Measurements from ENCODE around the gene GRAMD4.
"Not testable (repeated sequence)": the region's sequence is repeated elsewhere in the genome, so short reads cannot be mapped to it uniquely, and the experiment has no call there.

The GRAMD4 gene

DNA sequence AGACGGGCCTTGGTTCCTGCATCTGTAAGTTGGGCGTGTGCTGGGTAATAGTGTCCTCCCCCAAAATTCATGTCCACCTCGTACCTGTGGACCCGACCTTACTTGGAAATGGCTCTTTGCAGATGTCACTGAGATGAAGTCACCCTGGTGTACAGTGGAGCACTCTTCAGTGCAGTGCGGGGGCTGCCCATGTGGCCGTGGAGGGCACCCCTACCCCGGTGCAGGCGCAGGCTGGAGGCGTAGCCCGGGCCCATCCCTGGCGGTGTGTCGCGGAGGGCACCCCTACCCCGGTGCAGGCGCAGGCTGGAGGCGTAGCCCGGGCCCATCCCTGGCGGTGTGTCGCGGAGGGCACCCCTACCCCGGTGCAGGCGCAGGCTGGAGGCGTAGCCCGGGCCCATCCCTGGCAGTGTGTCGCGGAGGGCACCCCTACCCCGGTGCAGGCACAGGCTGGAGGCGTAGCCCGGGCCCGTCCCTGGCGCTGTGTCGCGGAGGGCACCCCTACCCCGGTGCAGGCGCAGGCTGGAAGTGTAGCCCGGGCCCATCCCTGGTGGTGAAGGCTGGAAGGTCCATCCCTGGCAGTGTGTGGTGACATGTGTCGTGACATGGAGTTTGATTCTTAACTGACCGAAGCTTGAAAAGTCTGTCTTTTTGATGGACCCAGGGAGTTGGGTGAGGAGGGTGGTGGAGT lies 1.2 kb downstream of the GRAMD4 start:
- not testable (repeated sequence) for DNase-seq

DNA sequence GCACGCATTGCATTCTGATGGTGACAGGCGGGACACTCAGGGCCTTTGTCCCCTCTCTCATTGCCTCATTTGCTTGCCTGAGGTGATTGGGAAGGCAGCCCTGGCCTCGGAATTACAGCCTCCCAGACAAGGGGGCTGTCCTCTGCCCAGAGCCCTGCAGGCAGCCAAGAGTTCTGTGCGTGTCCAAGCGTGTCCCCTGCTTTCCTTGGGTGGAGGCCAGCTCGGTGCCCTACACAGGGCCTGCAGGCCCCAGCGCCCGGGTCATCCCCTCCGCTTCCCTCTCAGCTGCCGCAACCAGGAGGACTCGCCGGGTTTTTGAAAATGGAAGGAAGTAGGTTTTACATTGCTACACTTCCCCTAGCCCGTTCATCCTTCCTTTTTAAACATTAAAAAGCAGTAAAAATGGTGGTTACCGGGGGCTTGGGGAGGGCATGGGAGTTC lies 1.9 kb downstream of the GRAMD4 start:
- DNase-seq: no peak

DNA sequence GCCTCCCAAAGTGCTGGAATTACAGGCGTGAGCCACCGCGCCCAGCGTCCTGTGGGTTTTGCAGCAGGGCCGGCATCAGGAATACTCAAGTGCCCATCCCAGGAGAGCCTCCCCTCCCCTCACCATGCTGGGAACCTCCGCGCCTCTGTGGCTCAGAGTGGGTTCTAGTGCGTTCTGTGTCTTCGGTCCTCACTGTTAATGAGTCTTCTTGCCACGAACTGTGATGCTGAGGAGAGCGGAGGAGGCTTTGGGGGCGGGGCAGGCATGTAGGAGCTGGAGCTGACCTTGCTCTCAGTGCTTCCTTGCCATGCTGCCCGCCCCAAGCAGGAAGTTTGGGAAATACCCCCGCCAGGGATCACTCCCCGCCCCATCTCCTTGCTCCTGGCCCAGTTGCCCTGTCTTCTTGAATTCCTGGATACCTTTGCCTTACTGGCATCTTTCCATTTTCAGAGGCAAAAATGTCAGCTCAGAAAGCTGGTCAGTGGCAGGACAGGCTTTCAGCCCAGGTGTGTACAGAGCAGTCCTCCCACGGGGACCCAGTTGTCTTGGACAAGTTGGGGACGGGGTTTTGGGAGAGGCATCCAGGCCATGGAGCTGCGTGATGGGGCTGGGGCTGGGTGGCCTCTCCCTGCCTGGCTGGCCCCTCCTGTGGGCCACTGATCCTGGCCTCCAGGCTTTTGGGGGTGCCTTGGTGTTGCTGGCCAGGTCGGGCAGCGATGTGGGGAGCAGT lies 5.1 kb downstream of the GRAMD4 start:
- DNase-seq: no peak

DNA sequence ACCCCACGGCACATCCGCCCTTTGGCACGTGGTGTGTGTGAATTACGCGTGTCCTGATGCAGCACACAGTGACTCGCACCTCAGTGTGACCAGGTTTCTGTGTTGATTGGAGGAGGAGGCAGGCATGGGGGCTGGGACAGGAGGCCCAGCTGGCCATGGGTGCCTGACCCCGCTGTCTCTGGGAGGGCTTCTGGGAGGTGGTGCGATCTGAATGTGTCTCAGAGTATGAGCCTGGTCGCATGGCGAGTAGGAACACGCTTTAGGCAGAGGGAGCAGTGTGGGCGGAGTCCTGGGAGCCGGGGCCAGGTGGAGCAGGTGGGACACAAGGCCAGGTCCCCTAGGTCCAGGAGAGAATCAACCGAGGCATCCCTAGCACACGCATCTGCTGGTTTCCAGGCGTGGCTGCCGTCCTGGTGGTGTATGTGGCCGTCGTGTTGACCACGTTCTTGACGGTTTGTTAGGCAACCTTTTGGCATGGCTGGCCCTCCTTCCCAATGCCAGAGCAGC lies 5.7 kb downstream of the GRAMD4 start:
- DNase-seq: no peak

DNA sequence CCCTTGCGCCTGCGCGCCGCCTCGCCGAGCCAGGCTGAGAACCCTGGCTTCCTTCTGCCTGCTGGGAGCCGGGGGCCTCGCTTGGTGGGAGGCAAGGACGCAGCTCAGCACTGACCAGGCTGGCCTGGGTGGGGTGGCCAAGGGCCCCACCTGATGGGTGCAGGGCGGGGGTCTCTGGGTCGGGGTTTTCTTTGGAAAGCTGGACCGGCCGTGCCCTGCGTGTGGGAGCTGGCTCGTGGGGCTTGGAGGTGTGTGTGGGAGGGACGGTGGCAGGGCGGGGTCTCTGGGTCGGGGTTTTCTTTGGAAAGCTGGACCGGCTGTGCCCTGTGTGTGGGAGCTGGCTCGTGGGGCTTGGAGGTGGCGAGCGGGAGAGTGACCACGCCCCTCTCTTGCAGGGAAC lies 6.2 kb downstream of the GRAMD4 start:
- DNase-seq: no peak

DNA sequence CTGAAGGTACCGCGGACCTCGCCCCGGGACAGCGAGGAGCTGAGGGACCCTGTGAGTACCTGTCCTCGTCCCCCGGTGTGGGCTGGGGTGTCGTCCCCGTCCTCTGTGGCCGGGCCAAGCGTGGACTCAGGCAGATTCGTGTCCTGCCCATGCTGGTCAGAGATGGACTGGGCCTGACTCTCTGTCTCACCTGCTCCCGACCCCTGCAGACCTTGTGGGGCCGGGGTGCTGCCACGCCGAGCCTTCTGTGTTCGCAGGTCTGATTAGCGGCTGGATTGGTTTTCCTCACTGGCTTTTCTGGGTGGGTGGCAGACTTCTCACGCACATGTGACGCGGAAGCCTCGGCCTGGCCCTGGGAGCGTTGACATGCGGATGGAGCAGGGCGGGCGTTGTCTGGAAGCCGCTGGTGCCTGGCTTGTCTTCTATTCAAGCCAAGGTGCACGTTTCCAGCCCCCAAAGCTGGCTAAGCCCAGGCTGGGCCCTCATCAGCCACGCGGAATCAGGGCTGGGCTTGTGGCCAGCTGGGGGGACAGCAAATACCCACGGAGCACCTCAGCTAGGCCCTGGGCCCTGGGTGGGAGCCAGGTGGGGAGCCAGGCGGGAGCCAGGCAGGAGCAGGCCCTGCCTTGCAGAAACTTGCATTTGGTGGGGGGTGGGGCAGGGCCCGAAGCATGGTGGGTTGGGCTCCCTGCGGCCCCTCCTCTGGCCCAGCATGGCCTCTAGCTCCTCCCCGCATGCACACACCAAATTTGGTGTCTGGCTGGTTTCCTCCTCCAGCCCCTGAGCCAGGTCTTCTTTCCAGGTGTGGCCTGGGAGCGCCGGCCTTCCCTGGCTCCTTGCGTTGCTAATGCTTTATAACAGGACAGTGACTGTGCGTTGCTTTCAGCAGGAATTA lies 7.0 kb downstream of the GRAMD4 start:
- no peak for DNase-seq

DNA sequence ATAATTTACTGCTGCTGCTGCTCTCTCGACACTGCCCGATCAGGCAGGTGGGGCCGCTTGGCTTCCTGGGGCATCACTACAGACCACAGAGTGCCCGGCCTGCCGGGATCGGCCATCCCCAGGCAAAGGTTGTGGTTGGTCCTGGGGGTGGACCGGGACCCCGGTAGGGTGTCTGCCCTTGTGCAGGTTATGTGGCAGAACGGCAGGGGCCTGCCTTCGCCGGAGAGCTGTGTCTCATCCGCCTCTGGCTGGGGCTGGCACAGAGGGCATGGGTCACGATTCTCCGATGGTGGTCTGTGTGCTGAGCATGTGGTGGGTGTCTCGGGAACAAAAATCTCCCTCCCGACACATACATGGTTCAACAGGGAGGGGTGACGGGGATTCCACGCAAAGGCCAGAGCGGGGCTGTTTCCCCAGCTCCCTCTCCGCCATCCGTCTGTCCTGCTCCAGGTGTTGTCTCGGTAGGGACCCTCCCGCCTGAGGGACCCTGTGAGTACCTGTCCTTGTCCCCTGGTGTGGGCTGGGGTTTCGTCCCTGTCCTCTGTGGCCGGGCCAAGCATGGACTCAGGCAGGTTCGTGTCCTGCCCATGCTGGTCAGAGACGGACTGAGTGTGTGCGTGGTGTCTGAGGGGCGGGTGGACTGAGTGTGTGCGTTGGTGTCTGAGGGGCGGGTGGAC lies 7.8 kb downstream of the GRAMD4 start:
- no peak for DNase-seq

DNA sequence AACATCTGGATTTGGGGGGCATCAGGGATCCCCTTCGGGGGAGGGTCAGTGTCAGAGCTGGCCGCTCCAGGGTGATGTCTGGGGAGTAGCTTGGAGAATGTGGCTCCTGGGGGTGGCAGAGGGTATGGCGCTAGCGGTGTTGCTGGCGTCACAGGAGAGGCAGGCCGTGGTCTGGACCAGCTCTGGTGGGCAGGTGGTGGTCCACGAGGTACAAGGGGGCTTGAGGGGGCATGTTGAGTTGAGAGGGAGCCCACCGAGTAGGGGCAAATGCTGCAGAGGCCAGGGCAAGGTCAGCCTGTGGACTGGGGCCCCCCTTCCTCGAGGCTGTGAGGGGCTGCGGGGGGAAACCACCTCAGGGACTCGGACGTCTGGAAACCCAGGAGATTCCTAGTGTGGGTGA lies 8.6 kb downstream of the GRAMD4 start:
- DNase-seq: no peak

DNA sequence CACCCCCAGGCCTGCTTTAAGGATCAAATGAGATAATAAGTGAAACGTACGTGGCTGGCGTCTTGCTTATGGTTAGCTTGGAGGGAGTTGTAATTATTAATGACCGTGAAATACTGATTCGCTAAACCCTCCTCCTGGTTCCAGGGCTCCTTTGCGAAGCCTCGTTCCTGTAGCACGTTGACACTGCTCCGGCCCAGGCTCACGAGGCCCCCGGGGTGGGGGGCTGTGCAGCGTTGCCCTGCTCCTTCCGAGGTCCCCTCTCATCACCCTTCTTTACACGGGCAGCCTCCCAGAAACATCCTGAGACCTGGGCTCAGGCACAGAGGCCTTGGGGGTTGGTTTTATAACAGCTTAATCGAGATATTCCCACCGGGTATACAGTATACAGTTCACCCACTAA lies 9.1 kb downstream of the GRAMD4 start:
- no peak for DNase-seq

DNA sequence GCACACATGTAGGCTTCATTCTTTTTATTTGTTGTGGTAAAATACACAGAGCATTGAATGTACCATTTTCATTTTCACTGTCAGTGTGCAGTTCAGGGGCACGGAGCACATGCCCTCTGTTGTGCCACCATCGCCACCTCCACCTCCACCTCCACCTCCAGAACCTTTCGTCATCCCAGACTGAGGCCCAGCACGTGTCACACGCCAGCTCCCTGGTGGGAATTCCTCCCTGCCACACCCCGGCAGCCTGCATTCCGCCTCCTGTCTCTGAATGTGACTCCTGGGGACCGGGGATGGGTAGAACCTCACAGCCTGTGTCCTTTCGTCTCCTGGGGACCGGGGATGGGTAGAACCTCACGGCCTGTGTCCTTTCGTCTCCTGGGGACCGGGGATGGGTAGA lies 10.9 kb downstream of the GRAMD4 start:
- DNase-seq: no peak

DNA sequence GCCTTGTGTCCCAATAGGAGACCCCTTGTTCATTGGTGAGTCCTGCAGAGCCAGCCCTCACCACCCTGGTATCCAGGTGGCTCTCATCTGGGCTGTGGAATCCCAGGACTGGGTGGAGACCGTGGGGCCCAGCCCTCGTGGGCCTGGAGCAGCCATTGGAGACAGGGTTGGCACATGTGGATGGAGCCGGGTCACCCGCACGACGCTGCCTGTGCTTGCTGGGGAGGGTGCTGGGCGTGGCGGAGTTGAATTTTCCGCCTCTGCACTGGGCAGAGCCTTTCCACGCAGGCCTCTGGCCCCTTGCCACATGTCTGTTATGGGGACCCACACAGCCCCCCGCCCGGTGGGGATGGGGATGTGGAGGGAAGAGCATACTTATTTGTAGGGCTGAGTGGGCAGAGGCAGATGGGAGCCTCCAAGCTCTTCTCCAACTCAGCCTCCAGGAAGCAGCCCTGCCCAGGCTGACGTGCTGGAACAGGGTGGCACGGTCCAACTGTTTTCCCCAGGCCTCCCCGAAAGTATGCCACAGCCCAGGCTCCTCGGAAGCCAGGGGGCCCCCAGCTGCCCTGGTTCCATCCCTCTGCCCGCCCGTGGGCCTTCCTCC lies 12.6 kb downstream of the GRAMD4 start:
- DNase-seq: no peak

DNA sequence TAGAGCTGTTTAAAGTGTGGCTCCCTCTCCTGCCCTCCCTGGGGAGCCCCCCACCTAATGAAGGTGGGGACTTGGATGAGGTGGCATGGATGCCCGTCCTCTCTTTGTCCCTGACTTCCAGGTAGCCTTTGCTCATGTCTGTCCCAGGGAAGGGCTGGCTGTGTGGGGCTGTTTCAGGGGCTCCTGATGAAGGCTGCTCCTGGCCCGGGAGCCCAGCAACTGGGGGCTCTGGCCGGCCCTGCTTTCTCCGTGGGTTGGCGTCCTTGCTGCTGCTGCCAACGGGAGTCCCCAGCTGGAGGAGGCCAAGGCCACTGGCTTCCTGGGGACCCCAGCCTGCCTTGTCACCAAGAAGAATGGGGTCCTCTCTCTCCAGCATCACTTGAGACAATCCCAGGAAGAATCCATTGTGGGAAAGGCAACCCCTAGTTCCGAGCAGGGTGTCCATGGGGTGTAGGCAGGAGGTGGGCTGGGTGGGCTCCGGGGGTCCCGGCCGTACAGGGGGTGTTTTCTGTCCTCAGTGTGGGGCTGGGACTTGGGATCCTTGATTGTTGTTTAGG lies 13.2 kb downstream of the GRAMD4 start:
- DNase-seq: no peak

DNA sequence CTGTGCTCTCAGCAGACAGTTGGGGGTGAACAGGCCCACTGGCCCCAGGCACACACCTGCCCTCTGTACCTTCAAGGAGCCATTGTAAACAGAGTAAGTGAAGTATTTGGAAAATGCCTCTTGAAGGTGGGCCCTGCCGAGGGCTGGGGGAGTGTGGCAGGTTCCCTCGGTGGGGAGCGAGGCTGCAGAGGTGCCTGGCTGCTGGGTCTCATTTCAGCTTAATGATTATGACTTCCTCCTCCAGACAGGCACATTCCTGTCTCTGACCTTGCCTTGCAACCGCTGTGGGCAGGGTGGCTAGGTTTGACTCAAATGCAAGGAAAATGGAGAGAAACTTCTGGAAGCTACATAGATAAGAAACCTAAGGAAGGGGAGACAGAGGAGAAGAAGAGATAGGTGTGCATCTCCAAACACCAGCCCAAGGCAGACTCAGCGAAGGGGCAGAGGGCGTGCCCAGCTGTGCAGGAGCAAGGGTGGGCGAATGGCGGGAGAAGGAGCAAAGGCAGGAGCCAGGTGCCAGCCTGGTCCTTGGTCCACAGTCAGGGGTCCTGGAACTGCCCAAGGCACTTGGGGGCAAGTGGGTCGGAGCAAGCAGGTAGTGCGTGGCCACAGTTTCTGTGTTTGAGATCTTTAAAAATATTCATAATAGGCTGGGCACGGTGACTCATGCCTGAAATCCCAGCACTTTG lies 14.0 kb downstream of the GRAMD4 start:
- no peak for DNase-seq

DNA sequence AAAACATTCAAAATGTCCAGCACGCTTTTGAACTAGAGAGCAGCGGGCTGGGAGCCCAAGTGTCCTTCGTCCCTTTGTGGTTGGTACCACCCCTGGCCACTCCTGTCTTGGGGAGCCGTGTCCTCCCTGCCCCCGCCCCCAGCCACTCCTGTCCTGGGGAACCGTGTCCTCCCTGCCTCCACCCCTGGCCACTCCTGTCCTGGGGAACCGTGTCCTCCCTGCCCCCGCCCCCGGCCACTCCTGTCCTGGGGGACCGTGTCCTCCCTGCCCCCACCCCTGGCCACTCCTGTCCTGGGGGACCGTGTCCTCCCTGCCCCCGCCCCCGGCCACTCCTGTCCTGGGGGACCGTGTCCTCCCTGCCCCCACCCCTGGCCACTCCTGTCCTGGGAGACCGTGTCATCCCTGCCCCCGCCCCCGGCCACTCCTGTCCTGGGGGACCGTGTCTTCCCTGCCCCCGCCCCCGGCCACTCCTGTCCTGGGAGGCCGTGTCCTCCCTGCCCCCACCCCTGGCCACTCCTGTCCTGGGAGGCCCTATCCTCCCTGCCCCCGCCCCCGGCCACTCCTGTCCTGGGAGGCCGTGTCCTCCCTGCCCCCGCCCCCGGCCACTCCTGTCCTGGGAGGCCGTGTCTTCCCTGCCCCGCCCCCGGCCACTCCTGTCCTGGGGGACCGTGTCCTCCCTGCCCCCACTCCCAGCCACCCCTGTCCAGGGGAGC lies 14.9 kb downstream of the GRAMD4 start:
- DNase-seq: not testable (repeated sequence)

DNA sequence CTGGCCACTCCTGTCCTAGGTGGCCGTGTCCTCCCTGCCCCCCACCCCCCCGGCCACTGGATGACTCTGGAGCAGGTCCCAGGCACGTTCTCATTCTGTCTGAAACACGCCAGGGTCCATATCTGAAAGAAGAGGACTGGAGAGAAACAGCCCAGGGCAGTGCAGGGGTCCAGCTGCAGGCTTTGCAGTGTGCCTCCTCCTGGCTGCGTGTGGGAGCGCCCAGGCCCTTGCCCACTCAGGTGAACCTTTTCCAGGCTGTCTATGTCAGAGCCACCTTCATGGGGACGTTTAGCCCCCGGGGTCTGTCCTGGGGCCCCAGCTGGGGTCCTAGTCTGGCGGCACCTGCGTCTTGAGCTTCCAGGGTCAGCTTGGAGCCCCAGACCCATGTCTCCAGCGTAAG lies 15.6 kb downstream of the GRAMD4 start:
- DNase-seq: no peak

DNA sequence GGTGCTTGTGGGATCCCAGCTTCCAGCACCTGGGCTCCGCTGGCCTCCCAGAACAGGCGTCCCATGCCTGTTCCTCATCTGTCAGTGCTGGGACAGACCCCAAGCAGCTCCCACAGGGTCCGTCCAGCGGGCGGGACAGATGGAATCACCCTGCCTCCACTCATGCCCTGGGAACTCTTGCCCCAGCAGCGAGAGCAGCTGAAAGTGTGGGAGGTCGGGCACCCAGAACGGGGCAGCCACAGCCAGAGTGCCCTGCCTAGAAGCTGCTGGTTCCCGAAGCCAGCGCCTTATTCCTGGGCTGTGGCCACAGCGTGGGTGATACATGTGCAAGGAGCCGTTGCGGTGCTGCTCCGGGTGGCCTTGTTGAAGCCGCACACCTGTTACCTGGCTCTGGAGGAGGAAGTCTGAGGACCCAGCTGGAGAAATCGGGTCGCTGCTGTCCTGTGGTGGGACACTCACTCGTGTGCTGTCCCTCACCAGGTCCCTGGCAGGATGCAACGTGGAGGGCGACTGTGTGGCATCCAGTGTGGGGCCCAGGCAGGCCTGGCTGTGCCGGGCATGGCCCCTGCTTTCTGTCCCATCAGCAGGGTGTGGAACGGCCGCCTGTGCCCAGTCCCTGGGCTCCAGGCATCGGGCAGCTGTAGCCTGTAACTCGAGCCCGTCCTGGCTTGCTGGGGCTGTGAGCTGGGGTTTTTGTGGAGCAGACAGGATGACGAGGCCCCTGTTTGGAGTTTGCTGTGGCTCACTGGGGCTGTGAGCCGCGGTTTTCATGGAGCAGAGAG lies 16.2 kb downstream of the GRAMD4 start:
- DNase-seq: no peak

DNA sequence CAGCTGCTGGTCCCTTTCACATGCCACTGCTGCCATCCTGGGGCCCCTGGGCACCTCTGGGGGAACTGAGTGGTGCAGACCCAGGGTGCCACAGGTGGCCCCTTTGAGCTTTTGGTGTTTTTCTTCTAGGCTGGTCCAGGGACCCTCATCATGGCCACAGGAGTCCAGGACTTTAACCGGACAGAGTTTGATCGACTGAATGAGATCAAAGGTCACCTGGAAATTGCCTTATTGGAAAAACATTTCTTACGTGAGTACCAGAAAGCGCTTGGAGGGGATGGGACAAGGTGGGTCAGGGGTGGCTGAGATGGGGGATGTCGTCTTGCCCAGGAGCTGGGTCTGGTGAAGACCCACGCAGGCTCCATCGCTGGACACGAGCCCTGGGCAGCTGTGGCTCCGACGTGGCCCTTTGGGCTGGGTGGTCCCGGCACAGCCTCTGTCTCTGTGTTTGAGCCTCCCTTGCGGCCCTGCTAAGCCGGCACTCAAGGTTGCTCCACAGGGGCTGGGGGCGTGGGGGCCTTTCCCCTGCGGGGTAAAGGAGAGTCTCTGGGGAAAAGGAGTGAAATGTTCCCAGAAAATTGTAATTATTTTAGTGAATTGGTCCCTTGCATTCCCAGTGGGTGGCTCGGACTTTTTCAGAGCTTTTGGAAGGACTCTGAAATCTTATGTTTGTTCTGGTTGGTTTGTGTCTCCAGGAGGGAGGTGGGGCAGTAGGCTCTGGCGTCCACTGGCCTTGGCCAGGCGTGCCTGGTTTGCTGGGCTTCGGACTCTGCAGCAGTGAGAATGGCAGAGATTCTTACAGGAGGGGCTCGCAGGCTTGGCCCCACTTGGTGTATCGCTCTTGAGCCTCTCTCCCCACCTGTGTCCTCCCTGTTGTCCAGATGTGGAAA lies 17.8 kb downstream of the GRAMD4 start:
- no peak for DNase-seq

DNA sequence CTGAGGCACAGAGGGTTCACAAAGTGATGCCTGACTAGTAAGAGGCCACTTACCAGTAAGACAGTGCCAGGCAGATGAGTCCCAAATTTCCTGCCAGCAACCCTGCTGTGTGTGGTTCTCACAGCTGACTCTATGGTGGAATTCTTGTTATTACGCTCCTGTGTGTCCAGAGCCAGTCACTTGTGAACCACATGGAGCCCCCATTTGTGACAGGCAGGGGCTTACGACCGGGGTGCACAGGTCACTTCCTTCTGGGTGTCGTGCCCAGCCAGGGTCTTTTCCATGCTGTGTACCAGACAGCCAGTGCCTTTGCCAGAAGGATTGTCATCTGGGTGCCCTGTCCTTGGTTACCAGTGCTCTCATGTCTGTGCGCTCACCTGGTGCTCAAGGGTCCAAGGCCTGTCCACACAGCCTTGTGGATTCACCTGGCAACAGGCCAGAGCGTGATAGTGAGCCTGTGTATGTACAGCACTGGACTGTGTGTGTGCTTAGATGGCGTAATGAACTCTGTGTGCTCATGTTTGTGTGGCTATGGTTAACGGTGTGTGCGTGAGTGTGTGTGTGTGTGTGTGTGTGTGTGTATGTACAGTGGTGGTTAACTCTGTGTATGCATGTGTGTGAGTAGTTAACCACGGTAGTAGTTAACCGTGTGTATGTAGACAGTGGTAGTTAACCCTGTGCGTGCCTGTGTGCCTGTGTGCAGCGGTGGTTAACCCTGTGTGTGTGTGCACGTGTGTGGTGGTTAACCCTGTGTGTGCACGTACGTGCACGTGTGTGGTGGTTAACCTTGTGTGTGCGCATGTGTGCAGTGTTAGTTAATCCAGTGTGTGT lies 18.6 kb downstream of the GRAMD4 start:
- DNase-seq: no peak

Data from activated CD4-positive, alpha-beta T cell treated with anti-CD3 and anti-CD28 coated beads, Interleukin-2, amount 50 U/mL, for 16 hours (primary cell).